HG03457 (cell line): ENCODE results near the gene INO80C.

ENCODE experiments used
- ATAC-seq: cut with Tn5 transposase; IDR thresholded peaks from one replicate; pipeline ENCODE4 v1.9.1; 2021; ENCODE audit warnings: moderate number of reproducible peaks; ENCODE audit not compliant: unreplicated experiment

The INO80C gene

DNA sequence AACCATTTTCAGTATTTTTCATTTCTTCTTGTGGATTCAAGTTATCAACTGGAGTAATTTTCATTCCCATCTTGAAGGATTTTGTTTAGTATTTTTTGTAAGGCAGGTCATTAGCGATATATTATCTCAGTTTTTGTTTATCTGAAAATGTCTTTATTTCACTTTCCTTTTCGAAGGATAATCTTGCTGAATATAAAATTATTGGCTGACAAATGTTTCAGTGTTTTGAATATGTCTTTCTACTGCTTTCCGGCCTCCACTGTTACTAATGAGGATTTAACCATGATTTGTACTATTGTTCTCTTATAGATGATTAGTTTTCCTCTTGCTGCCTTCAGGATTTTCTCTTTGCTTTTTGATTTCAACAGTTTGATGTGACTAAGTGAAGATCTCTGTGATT is 62.4 kb downstream of the INO80C start:
- ATAC-seq = no peak

DNA sequence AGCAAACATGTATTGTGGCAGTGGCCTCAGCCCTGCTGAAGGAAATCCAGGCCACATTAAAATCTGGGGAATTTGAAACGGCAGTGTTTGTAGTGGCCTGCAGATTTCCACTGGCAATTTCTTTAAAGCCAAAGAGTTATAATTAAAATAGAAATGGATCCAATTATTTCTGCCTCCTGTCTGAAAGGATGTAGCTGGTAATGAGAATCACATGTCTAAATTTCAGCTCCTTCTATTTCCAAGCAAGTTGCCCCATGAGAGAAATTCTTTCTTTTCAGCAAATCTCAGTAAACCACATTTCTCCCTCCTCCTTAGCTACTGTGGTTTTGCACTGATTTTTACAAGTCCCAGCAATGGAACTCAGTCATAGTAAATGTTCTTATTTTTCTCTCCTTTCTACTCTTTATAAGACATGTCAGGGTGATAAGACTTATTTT is 65.2 kb downstream of the INO80C start:
- ATAC-seq = no peak

DNA sequence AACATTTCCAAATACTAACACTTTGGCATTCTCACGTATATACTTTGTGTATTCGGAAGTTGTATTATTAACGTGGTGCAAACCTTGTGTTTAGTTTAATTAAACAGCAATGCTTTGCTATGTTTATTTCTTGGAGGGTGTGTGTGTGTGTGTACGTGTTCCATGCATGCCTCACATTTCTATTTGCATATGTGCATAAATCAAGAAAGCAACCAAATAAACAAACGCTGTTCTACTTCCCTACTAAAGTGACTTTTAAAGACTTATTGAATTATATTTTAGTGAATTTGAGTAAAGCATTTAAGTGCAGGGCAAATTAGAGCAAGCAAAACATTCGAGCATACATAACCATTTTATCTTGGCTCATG is 66.4 kb downstream of the INO80C start:
- no peak for ATAC-seq

DNA sequence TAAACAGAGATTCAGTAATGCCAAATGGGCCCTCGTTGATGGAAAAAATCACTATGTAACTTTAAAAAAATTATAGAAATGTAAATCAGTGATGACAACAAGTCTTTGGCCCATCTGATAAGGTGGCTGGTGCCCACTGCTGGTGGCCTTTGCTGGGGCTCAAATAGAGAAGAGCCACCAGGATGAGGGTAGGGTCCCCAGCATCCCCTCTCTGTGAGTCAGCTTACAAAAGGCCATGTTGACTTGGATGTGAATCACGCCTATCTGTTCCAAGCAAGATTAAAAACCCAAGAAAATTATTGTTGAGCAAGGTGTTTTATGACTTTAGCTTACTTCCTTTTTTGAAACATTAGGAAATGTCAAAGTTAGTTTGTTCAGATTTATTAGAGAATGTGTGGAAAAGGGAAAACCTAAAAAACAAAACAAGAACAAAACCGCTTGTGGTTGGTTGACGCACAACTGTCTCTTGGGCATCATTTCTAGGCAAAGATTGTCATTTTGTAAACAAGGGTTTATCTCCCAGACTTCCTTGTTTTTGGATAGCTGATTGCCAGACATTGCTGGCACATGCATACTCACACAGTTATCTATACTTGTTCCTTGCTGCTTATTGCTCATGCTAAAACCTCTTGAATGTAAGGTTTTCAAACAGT is 66.9 kb downstream of the INO80C start:
- ATAC-seq = no peak

DNA sequence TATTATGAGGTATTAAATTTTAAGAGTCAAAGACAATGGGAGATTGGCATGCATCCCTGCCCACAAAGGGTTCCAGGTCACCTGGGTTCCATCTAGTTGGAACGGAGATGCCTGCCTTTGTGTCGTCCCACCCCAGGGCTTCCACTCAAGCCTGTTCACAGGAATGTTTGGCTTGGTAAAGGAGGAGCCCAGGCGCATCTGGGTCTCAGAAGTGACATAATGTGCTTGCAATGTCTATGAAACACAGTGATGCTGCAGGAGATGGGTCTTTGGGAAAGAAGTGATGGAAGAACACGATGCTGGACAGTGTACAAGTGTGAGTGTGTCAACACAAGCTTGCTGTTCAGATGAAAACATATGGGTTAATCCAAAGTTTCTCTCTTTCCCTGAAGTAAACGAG is 71.0 kb downstream of the INO80C start:
- ATAC-seq = no peak

DNA sequence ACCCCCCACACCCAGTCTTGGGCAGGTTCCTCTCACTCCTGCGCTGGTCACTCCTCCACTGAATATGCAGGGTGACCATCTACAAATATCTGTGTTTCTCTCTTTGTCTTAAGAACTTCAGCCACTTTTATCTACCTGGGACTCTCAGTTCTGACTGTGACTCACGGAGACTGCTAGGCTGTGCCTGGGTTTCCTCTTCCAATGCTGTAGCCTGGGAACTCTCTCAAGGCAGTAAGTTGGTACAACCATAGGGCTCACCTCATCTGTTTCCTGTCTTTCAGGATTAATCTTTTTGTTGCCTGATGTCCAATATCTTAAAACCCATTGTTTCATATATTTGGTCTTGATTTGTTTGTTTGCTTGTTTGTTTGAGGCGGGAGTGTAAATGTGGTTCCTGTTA is 73.4 kb downstream of the INO80C start:
- no peak for ATAC-seq

DNA sequence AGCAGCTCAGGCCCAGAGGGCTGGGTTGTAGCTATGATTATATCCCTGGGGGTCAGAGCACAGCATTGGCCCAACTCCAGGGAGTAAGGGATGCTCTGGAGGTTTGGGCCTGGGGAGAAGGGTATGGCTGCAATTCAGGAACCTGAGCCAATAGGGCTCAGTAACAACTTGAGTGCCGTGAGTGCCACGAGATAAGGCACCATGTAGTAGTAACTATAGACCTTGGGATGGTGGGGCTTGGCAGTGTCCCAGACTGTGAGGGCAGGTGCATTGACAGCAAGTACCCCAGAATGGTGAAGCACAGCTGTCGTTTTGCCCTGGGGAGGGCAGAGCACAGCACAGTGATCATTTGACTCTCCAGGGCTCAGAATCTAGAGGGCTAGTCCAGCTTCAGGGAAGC is 75.5 kb downstream of the INO80C start:
- no peak for ATAC-seq

DNA sequence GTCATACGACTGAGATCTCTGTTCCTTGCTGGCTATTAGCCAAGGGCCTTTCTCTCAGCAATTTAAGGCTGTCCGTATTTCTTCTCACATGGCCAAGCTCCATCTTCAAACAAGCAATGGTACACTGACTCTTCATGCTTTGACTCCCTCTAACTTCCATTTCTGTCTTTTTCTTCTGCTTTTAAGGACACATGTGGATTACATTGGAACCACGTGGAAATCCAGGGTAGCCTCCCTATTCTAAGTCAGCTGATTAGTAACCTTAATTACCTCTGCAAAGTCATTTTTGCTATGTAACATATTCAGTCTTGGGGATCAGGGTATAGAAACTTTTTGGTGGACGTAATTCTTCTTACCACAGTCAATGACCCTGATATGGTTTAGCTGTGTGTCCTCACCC is 79.2 kb downstream of the INO80C start:
- no peak for ATAC-seq
